GDM1 (cell line): ENCODE measurements around the gene ERBB4.
"Not testable (repeated sequence)": the region's sequence is repeated elsewhere in the genome, so short reads cannot be mapped to it uniquely, and the experiment has no call there.

Source experiments
- DNase-seq: peaks from one replicate; lab custom pipeline; 2025; lab: John Stamatoyannopoulos, UW

Gene ERBB4

GRCh38 chr2:212226114-212226513, 312.5 kb downstream of the ERBB4 start:
- DNase-seq, result no peak

DNA sequence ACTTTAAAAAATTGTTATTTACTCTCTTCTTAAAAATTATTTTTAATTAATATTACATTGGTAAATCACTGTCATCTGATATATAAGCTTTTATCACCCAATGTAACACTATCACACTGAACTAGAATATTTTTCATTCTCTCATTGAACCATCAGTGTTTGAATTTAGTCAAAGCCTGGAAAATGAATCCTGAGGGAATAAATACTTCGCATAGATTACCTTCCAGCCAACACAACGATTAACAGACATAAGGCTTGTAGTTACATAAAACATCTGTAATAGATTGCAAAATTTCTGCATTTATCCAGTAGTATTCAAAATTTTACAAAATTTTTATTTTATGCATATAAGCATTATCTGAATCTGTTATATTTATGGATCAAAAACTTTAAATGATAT, 314.9 kb downstream of the ERBB4 start:
- no peak for DNase-seq

GRCh38 chr2:212213191-212213590, 325.4 kb downstream of the ERBB4 start:
- DNase-seq, result no peak

GRCh38 chr2:212208467-212208866, 330.1 kb downstream of the ERBB4 start:
- DNase-seq, result no peak

- no peak for DNase-seq
These were observed 340.8 kb downstream of the ERBB4 start for GRCh38 chr2:212197776-212198175.

DNA sequence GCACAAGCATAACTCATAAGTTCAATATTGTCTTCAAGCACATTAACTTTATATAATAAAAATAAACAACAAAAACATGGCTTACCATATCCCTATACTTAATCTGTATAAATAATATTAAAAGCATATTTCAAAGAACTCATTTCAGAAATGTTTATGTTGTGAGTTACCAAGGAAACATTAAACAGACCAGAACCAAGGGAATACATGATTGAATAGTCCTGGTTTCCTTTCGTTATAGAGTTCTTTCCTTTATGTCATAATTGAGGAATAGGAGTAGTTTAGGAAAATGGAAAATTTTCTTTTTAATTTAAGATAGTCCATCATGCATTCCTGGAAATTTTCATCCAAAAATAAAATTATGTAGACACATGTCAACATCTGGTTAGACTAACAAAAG, 343.0 kb downstream of the ERBB4 start:
- no peak for DNase-seq

- DNase-seq, result no peak
These were observed 344.2 kb downstream of the ERBB4 start for GRCh38 chr2:212194396-212194795.

- no peak for DNase-seq
These were observed 344.8 kb downstream of the ERBB4 start for GRCh38 chr2:212193803-212194202.

DNA sequence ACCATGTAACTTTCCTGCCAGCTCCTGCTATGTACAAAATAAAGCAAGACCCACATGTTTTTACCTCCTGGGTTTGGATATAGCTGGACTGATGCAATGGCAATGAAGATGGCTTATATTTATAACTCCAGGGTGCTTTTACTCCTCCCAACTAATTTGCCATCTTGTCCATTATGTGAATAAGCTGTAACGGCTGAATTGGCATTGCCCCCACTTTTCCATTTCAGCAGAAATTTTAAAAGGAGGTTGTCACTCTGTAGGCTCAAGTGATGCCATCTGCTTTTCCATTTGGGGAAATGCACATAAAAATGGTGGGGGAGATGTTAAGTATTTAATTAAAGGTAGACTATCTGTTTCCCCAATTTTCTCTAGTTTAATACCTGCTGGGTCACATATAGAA, 345.5 kb downstream of the ERBB4 start:
- no peak for DNase-seq

DNA sequence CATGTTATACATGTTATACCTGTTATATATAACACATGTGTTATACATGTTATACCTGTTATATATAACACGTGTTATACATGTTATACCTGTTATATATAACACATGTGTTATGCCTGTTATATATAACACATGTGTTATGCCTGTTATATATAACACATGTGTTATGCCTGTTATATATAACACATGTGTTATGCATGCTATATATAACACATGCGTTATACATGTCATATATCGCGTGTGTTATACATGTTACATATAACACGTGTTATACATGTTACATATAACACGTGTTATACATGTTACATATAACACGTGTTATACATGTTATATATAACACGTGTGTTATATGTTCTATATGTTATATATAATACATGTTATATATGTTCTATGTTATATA, 347.2 kb downstream of the ERBB4 start:
- not testable (repeated sequence) for DNase-seq

DNA sequence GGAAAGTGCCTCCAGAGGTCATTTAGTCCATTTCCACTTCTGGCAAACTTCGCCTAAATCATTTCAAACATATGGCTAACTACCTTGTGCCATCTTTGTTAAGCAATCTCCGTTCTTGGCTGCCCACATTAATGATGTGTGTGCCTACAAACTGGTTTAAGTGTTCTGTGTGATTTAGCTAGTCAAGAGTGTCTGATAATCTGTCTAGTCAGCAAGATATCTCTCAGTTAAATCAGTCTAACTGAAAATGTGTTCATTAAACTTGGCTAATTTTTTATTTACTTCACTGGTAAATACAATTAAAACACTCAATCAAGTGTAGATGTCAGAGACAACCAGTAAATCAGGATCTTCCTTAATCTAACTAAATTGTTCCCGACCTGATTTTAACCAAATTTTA, 352.4 kb downstream of the ERBB4 start:
- DNase-seq, result no peak

GRCh38 chr2:212181646-212182045, 357.0 kb downstream of the ERBB4 start:
- no peak for DNase-seq

DNA sequence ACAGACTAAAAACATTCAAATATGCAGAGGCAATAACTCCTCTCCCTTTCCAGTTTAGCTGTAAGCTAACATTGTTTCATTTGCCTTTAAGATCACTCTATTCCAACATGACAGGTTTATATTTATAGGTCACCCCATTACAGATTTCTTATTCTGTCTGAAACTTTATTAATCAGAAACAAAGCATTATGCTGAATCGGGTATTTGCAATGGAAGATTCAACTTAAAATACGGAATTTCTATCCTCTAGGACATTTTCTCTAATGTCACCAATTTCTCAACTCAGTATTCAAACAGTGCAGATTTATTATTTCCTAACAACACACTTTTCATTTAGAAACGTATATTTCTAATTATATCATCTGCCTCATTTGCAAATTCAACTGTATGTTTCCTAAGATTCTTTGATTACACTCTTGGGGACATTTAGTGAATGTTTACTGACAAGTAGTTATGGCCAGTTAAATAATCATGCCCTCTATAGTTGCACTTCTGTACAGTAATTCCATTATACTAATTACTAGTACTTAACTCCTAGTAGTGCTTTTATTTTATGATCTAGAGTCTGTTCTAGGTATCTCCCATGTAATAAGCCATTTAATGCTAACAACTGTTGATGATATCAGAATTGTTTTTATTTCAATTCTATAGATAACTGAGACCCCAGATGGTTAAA, 358.1 kb downstream of the ERBB4 start:
- DNase-seq, result no peak

- no peak for DNase-seq
These were observed 360.9 kb downstream of the ERBB4 start for GRCh38 chr2:212177724-212178123.

DNA sequence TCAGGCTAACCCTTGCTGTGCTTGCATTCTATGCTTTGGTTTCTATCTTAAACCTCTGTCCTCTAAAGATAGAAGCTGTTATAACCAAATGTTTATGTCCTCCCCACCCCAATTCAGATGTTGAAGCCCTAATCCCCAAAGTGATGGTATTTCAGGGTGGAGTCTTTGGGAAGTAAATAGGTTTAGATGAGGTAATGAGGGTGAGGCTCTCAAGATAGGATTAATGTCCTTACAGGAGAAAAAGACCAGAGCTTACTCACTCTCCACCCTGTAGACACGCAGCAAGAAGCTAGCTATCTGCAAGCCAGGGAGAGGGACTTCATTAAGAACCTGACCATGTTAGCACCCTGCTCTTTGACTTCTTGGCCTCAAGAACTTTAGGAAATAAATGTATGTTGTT, 362.5 kb downstream of the ERBB4 start:
- no peak for DNase-seq

GRCh38 chr2:212173756-212174510, 364.7 kb downstream of the ERBB4 start:
- no peak for DNase-seq

DNA sequence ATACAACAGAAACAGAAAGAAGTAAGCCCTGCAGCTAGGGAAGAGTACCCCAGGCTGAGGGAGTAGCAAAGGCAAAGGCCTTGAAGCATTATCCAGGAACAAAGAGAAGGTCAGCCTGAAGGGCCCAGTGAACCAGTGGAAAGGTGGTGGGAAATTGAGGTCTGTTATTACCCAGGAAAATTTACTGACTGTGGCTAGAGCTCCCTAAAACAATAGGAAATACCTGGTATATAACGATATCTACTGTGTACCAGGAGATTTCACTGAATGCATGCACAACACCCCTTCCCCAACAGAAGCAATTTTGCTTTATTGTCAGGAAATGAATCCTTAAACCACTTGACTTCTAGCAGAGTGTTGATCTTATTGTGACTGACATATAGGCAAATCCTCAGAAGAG, 365.3 kb downstream of the ERBB4 start:
- no peak for DNase-seq

- DNase-seq, result no peak
These were observed 368.2 kb downstream of the ERBB4 start for GRCh38 chr2:212170382-212170781.

DNA sequence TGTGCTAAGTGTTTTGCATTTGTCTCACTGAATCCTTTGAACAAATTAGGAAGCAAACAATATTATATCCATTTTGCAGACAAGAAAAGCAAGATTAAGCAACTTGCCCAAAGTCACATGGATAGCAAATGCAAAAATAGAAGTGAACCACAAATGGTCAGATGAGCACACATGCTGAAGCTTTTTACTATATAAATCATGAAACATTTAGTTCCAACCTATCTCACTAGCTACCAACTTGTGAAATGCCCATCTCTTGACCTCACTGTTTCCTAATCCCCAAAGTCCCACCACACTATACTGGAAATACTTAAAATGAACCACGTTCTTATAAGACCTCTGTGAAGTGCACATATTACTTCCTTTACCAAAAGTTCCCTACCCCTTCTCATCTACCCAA, 380.5 kb downstream of the ERBB4 start:
- no peak for DNase-seq

DNA sequence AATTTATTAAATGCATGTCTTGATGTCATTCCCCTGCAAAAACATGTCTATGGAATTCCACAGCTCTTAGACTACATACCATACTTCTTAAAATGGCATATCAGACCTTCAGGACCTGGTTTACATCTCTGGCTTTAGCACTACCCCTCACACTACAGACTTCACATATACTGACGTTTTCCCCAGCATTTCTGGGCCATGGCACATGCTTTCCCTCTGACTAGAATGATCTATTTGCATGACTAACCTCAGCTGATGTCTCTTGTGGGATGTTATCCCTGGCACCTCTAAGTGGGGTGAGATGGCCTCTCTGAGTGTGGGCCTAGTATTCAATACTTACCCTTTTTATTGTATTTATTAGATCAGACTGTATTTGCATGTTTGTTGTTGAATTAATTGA, 381.6 kb downstream of the ERBB4 start:
- no peak for DNase-seq

GRCh38 chr2:212156088-212156487, 382.5 kb downstream of the ERBB4 start:
- no peak for DNase-seq

GRCh38 chr2:212154477-212154878, 384.1 kb downstream of the ERBB4 start:
- no peak for DNase-seq

GRCh38 chr2:212153923-212154322, 384.7 kb downstream of the ERBB4 start:
- no peak for DNase-seq
